OCI-LY3 (cell line): ENCODE results near the gene PFN1.

ENCODE experiments used
- EZH2phosphoT487 ChIP-seq: fragments of 200-600 bp; shearing (Covaris generic); IDR thresholded peaks from 2 replicates; pipeline ENCODE4 v1.6.1; 2018; ENCODE audit warnings: antibody characterized with exemption, mixed run types, low read depth
- TF ChIP-seq, protein P1 (sequence below): fragments of 200-600, 300-600 bp; sonication (generic); IDR thresholded peaks from 2 replicates; pipeline ENCODE4 v1.5.1; 2014; ENCODE audit warnings: antibody characterized with exemption, low read length, low read depth

GRCh38 chr17:4980644-4981216, 32.4 kb upstream of the PFN1 start:
- TF ChIP-seq, protein P1, sequence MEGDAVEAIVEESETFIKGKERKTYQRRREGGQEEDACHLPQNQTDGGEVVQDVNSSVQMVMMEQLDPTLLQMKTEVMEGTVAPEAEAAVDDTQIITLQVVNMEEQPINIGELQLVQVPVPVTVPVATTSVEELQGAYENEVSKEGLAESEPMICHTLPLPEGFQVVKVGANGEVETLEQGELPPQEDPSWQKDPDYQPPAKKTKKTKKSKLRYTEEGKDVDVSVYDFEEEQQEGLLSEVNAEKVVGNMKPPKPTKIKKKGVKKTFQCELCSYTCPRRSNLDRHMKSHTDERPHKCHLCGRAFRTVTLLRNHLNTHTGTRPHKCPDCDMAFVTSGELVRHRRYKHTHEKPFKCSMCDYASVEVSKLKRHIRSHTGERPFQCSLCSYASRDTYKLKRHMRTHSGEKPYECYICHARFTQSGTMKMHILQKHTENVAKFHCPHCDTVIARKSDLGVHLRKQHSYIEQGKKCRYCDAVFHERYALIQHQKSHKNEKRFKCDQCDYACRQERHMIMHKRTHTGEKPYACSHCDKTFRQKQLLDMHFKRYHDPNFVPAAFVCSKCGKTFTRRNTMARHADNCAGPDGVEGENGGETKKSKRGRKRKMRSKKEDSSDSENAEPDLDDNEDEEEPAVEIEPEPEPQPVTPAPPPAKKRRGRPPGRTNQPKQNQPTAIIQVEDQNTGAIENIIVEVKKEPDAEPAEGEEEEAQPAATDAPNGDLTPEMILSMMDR = peak; percentile 58
- no peak for TF ChIP-seq EZH2phosphoT487
